A204.1 (cell line): ENCODE data around the gene NADK2.

Source experiments
- FAIRE-seq: peaks from 2 replicates; lab custom pipeline; 2012; peaks lifted over from hg19 to GRCh38; lab: Jason Lieb, UNC

The NADK2 gene

GRCh38 chr5:36246036-36246800 lies 4.5 kb upstream of the NADK2 start:
- FAIRE-seq: no peak

- no peak for FAIRE-seq
These were observed 2.4 kb upstream of the NADK2 start for GRCh38 chr5:36244076-36244475.

GRCh38 chr5:36243653-36244052 lies 1.9 kb upstream of the NADK2 start:
- no peak for FAIRE-seq

GRCh38 chr5:36242534-36243485 lies 1.1 kb upstream of the NADK2 start:
- no peak for FAIRE-seq

DNA sequence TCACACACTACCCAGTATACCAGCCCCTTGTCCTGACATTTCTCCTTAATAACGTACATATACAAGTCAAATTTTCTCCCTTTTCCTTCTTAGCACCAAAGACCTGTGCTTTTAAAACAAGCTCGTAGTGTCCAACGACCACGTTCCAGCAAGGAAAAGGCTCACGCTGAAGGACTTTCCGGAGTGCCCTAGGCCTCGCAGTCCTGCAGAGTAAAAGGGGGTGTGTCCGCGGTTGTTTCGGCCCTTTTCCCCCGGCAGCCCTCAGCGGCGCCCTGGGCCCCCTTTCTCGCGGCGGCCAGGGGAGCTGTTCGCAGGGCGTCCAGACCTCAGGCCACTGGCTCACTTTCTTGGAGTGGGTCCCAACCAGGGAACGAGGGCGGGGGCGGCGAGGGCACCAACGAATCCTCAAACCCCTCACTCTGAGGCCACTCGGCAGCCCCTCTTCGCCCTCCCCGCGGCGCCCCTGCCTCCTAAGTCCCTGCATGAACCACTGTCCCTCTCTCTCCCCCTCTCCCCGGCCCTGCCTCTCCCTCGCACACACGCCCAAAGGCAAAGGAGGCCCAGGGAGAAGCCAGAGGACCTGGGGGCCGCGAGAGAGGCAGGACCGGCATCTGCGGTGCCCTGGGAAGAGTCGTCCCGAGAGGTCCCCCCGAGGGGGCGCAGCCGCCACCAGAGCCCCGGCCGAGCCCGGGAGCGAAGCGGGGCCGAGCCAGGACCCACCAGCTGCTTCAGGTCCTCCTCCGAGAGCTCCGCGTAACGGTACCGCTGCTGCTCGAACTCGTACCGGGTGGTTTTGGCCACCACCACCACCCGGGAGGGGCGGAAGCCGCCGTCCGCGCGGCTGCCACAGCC lies 720 bp downstream of the NADK2 start:
- FAIRE-seq: no peak

DNA sequence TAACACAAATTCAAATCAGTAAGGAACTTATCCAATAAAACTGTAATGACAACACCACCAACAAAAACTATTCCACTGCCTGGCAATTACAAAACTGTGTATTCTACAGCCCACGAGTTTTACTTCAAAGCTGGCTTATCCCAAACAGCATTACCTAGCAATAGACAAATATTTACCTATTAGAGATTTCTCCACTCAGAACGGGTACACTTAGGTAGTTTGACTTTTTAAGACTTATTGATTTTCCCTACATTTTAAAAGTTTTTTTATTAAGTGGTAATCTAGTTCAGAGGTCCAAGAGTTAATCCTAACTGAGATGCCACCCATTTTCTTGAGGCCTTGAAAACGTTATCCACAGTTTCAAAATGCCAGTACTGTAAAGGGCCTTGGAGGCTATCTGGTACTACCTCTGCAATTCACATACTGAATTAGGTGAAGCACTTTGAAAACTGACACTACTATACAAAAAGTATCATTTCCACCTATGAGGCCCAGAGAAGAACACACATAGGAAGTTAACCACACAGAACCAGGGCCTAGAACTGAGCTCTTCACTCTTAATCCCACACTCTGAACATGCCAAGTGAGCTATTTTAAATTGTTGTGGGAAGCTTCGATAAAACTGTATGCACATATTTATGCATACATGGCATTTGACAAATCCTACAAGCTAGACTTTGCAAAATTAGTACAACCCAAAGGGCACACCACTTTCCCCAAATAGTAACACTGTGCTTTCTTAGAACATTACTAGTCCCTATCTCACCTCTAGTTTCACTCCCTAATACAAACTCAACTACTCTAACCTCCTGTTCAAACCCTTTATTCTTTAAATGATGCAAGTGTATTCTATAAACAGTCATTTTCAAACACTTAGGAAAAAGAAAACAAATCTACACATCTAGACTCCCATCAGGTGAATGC lies 2.1 kb downstream of the NADK2 start:
- no peak for FAIRE-seq

GRCh38 chr5:36238502-36239295 lies 3.0 kb downstream of the NADK2 start:
- FAIRE-seq: no peak

DNA sequence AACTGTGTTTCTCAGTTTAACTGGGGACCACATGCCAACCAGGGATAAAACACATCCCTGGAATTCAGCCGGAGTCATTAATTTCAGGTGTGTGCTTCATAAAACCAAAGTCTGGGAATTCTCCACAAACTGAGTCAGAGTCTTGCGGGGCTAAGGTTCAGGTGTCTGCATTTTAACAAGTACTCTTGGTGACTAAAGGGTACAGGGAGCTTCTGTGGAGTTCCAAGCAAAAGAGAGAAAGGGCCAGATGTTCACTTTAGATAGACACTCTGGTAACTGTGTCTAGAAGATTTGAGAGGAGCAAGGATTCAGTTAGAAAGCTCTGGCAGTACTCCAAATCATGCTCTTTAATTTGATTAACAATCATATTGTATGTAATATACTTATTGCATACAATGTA lies 4.0 kb downstream of the NADK2 start:
- FAIRE-seq: no peak

GRCh38 chr5:36236801-36237200 lies 4.9 kb downstream of the NADK2 start:
- no peak for FAIRE-seq

- FAIRE-seq: no peak
These were observed 9.2 kb downstream of the NADK2 start for GRCh38 chr5:36232533-36232932.

- FAIRE-seq: no peak
These were observed 11.5 kb downstream of the NADK2 start for GRCh38 chr5:36230151-36230790.

- FAIRE-seq: no peak
These were observed 13.2 kb downstream of the NADK2 start for GRCh38 chr5:36228505-36228904.

DNA sequence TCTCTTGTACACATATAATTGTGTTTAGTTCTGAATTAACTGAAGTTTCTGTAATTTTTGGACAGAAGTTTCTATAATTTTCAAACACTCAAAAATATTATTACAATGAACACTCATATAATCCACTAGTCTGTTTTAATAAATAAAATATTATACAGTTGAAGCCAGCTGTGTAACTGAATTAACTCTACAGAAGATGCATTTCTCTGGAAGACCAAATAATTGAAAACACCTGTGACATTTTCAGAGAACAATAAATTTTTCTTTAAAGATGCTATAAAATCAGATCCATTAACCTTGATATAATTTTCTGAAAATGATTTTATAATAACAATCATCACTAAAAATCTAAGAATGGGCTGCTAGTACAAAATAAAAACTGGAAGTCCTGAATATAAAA lies 14.7 kb downstream of the NADK2 start:
- FAIRE-seq: peak; percentile 6

GRCh38 chr5:36222620-36223019 lies 19.1 kb downstream of the NADK2 start:
- no peak for FAIRE-seq

- no peak for FAIRE-seq
These were observed 23.7 kb downstream of the NADK2 start for GRCh38 chr5:36217988-36218387.

GRCh38 chr5:36217567-36217966 lies 24.2 kb downstream of the NADK2 start:
- FAIRE-seq: no peak

GRCh38 chr5:36215910-36216309 lies 25.8 kb downstream of the NADK2 start:
- no peak for FAIRE-seq

DNA sequence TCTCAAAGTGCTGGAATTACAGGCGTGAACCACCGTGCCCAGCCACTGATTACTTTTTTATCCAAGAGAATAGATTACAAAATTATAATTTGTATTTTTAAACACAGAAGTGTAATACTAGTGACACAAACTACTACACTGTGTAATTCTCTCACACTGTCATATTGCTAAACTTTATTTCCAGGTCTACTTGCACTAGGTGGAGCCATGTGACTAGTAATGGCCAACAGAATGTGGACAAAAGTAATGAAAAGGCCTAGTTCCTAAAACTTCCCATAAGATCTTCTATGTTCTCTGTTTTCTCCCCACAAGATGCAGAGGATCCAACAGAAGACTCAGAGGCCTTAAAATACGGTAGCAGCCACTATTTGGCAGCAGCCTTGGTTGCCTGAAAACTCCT lies 27.3 kb downstream of the NADK2 start:
- FAIRE-seq: no peak

GRCh38 chr5:36209664-36210063 lies 32.1 kb downstream of the NADK2 start:
- FAIRE-seq: peak; percentile 25

GRCh38 chr5:36208786-36209185 lies 32.9 kb downstream of the NADK2 start:
- FAIRE-seq: no peak
